T-helper 2 cell treated with Interferon-gamma antibody and Interleukin-4, amounts not matched to agents 5 μg/mL and 100 μg/mL, for 36 hours (primary cell): ENCODE measurements around the gene PRM3.

ENCODE experiments used
- DNase-seq: peaks from one replicate; pipeline ENCODE4 v3.0.0; 2021; ENCODE audit warnings: low spot score
- H3K27ac Mint-ChIP-seq: one replicate; pipeline ENCODE4 v1.8.0; 2021; ENCODE audit warnings: mild to moderate bottlenecking, mixed read lengths
- H3K27me3 Mint-ChIP-seq: one replicate; pipeline ENCODE4 v1.8.0; 2021; ENCODE audit warnings: low read depth, mixed read lengths
- H3K36me3 Mint-ChIP-seq: one replicate; pipeline ENCODE4 v1.8.0; 2021; ENCODE audit warnings: low read depth, mixed read lengths
- H3K4me1 Mint-ChIP-seq: one replicate; pipeline ENCODE4 v1.8.0; 2021; ENCODE audit warnings: low read depth, mixed read lengths
- H3K4me3 Mint-ChIP-seq: one replicate; pipeline ENCODE4 v1.8.0; 2022; ENCODE audit warnings: mild to moderate bottlenecking, moderate library complexity, mixed read lengths
- H3K9me3 Mint-ChIP-seq: one replicate; pipeline ENCODE4 v1.8.0; 2021; ENCODE audit warnings: mixed read lengths

Gene PRM3

DNA sequence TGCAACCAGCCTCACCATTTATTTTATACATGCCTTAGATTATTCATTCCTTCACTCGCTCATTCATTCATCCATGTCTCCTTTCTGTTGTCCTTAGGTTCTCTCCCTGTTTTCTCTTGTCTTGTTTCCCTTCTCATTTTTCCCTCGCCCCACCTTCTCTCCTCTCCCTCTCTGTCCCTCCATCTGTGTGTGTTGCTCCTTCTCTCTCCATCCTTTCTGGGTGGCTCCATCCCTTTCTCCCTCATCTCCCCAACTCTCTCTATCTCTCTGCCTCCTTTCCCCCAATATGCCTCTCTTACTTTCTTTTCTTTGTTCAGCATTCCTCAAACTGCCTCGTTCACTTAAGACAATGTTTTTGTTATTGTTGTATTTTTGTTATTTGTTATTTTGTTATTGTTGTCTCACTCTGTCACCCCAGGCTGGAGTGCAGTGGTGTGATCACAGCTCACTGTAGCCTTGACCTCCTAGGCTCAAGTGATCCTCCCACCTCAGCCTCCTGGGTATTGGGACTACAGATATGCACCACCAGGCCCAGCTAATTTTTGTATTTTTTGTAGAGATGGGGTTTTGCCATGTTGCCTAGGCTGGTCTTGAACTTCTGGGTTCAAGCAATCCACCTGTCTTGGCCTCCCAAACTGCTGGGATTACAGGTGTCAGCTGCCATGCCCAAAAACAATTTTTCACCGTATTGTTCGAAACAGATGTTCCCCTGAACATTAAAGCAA, 31.8 kb downstream of the PRM3 start:
- no peaks in the 10 kb centered on the region for H3K9me3 Mint-ChIP-seq
- no peaks in the 10 kb centered on the region for H3K27me3 Mint-ChIP-seq
- peaks cover 3% of the 10 kb centered on the region for H3K36me3 Mint-ChIP-seq

DNA sequence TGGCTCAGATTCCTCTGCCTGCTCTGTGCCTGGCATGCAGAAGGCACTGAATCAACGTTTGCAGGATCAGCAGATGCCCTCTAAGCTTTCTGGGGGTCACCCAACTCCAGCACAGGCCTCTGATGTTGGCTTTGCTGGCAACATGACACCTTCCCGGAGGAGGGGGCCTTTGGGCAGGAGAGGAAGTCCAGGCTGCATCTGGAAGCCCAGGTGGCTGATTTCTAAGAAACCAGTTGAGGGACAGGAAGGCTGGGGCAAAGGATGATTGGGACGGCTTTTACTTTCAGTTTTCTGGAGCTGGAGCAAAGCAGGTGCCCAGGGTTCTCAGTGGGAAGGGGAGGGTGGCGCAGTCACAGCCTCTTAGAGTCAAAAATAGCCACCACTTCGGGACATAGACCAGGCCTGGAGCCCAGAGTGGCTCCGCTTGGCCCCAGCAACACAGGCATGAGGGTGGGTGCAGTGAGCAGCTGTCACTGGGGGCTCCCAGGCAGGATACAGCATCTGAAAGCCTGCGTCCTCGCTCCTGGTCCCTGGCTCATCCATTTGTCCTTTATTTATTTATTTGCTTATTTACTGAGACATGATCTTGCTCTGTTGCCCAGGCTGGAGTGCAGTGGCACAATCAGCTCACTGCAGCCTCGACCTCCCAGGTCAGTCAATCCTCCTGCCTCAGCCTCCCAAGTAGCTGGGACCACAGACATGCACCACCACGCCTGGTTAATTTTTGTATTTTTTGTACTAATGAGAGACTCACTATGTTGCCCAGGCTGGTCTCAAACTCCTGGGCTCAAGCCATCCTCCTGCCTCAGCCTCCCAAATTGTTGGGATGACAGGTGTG, 32.6 kb downstream of the PRM3 start:
- DNase-seq: no peak
- peak overlapping the region; percentile 82 for H3K27ac Mint-ChIP-seq

More for the DNA sequence above, 31.8 kb downstream of the PRM3 start:
- no peak for DNase-seq
- H3K27ac Mint-ChIP-seq: no peak overlapping the region
- peaks cover 26% of the 10 kb centered on the region for H3K4me1 Mint-ChIP-seq
- H3K4me3 Mint-ChIP-seq: no peak overlapping the region

DNA sequence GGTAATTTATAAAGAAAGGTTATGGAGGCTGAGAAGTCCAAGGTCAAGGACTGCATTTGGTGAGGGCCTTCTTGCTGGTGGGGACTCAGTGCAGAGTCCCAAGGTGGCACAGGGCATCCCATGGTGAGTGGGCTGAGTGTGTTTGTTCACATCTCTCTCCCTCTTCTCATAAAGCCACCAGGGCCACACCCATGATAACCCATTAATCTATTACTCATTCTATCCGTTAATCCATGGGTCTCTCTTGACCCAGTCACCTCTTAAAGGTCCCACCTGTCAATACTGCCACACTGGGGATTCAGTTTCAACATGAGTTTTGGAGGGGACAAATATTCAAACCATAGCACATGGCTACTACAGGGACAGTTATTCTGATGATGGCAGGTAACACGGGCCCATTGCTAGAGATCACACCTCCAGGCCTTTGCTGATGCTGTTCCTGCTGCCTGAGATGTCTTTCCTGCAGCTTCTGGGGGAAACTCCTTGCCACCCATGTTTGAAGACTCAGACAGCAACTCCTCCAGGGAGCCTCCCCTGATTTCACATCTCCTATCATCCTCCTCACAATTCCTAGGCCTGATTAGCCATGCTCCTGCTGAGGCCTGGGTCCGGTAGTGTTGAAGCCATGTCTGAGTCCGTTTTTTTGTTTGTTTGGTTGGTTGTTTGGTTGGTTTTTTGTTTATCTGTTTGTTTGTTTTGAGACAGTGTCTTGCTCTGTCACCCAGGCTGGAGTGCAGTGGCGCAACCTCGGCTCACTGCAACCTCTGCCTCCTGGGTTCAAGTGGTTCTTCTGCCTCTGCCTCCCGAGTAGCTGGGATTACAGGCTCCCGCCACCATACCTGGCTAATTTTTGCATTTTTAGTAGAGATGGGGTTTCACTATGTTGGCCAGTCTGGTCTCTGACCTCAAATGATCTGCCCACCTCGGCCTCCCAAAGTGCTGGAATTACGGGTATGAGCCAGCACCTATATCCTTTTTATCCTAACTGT, 33.5 kb downstream of the PRM3 start:
- Mint-ChIP-seq H3K27ac (peak overlapping the region; percentile 82), H3K27me3 (no peaks in the 10 kb centered on the region), H3K36me3 (no peaks in the 10 kb centered on the region), H3K4me3 (peak overlapping the region; percentile 60), H3K4me1 (peaks cover 24% of the 10 kb centered on the region), H3K9me3 (no peaks in the 10 kb centered on the region)
- DNase-seq: no peak

More for the DNA sequence above, 32.6 kb downstream of the PRM3 start:
- H3K27me3 Mint-ChIP-seq: no peaks in the 10 kb centered on the region
- H3K9me3 Mint-ChIP-seq: no peaks in the 10 kb centered on the region
- peak overlapping the region; percentile 60 for H3K4me3 Mint-ChIP-seq
- peaks cover 3% of the 10 kb centered on the region for H3K36me3 Mint-ChIP-seq
- H3K4me1 Mint-ChIP-seq: peaks cover 24% of the 10 kb centered on the region

DNA sequence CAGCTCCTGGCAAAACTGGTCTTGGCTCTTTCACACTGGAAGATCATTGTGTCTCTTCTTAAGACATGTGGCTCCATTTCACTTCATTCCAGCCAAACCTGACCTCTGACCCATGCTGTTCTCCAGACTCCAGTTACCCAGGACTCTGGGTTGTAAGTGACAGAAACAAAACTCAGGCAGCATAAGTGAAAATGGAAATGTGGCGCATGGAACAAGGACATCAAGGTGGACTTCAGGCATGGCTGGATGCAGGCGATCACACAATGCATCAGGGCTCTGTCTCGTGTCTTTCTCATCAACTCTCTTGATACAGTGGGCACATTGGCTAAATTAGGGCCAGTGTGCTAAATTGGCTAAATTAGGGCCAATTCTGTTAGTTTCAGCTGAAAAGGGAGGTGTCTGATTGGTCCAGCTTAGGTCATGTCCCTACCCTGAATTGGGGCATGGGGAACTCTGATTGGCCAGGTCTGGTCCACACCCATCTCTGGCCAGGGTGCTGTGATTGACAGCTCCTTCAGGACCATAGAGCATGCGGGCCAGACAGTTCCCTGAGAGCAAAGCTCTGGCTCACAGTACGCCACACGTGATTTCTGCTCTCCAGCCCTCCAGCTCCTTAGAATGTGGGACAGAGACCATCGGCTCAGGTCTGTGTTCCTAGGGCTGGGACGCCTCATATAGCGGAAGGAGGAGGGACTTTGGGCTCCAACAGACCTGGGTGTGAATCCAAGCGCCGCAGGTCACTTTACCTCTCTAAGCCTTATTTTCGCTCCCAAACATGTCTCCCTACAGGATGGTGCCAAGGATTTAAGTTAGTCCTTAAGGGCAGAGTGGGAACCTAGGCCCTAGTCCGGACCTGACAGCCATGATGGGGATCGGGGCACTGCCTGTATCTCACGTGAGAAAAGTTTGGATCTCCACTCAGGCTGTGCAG, 34.9 kb downstream of the PRM3 start:
- Mint-ChIP-seq H3K4me1 (peaks cover 34% of the 10 kb centered on the region), H3K27ac (peak overlapping the region; percentile 27), H3K4me3 (no peak overlapping the region), H3K27me3 (no peaks in the 10 kb centered on the region), H3K36me3 (no peaks in the 10 kb centered on the region), H3K9me3 (no peaks in the 10 kb centered on the region)
- DNase-seq: no peak

DNA sequence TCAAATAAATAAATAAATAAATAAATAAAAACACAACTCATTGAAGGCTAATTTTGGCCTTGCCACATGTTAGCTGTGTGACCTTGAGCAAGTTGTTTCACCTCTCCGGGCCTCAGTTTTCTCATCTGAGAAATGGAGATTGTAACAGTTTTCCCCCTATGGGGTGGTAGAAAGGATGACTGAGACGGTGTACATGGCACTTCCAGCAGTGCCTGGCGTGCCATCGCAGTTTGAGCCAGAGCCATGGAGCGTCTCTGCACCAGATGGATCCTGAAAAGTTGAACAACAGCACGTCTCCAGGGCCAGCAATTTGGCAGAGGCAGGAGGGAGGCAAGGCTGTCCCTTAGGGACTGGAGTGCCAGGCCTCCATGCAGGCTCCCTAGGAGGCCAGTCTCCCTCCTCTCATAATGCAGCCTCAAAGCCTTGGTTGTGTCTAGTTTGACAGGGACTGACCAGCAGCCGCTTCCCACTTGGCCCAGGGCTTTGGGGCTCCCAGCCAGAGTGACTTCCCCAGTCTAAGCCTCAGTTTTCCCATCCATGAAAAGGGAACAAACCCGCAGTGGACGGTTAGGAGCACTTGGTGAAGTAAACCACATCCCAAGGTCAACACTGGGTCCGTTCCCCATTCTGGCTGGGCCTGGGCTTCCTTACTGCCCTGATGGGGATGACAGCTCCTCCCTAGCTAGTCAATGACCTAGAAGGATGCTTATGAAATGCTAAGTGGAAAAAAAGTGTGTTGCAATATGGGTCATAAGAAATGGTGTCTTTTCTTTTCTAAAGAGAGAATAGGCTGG, 36.8 kb downstream of the PRM3 start:
- DNase-seq: no peak
- Mint-ChIP-seq H3K27me3 (no peaks in the 10 kb centered on the region), H3K4me1 (peaks cover 50% of the 10 kb centered on the region), H3K36me3 (no peaks in the 10 kb centered on the region), H3K27ac (peak overlapping the region; percentile 64), H3K4me3 (no peak overlapping the region), H3K9me3 (no peaks in the 10 kb centered on the region)

DNA sequence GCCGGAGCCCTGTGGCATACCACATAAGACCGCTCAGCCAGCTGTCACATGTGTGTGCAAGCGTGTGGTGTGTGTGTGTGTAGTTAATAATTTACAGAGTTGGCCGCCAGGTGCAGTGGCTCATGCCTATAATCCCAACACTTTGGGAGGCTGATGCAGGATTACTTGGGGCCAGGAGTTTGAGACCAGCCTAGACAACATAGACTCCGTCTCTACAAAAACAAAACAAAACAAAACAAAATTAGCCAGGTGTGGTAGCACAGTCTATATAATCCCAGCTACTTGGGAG, 37.8 kb downstream of the PRM3 start:
- no peak for DNase-seq
- peak overlapping the region; percentile 75 for H3K27ac Mint-ChIP-seq
- no peaks in the 10 kb centered on the region for H3K9me3 Mint-ChIP-seq
- H3K4me3 Mint-ChIP-seq: no peak overlapping the region
- no peaks in the 10 kb centered on the region for H3K36me3 Mint-ChIP-seq
- no peaks in the 10 kb centered on the region for H3K27me3 Mint-ChIP-seq
- peaks cover 59% of the 10 kb centered on the region for H3K4me1 Mint-ChIP-seq

DNA sequence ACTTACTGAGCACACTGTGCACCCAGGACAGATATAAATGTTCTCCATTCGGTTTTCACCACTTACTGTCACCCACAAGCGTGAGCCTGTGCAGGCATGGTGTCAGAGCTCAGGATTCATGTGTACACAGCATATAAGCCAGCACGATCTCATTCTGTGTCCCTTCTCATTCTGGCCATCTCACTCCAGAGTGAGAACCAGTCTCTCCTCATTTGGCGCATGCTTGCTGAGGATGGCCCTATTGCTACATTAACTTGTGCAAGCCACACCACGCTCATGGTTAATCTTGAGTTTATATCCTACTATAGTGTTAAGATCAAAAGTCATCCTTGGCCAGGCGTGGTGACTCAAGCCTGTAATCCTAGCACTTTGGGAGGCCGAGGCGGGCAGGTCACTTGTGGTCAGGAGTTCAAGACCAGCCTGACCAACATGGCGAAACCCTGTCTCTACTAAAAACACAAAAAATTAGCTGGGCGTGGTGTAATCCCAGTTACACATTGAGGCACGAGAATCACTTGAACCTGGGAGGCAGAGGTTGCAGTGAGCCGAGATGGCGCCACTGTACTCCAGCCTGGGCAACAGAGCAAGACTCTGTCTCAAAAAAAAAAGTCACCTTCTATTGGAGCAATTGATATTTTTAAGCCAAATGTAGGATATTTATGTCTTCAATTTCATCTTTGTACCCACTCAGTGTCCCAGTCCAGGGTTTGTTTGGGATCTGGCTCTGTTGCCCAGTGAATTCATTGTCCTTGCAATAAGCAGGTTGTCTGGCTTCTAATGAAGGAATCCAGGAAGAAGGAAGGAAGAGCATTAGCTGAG, 38.3 kb downstream of the PRM3 start:
- peak overlapping the region; percentile 75 for H3K27ac Mint-ChIP-seq

DNA sequence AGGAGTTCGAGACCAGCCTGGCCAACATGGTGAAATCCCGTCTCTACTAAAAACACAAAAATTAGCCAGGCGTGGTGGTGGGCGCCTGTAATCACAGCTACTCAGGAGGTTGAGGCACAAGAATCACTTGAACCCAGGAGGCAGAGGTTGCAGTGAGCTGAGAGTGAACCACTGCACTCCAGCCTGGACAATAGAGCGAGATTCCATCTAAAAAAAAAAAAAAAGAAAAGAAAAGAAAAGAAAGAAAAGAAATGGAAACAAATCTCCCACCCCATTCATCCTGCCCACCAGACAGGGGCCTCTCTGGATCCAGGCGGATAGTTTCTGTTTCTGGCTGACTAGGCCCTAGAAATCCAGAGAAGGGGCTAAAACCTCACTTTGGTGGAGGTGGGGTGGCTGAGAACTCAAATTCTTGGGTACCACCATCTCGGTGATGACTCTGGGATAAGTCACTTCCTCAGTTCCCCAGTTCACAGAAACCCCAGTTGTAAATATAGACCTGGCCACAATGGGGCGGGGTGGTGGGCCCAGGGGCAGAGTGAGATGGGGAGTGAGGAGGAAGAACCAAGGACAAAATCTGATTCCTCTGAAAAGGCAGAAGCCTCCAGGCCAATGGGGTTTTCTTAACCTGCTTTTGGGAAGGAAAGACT, 39.6 kb downstream of the PRM3 start:
- peak; percentile 87 for DNase-seq
- Mint-ChIP-seq H3K4me3 (peak overlapping the region; percentile 83), H3K36me3 (no peaks in the 10 kb centered on the region), H3K27ac (peak overlapping the region; percentile 97), H3K4me1 (peaks cover 73% of the 10 kb centered on the region), H3K27me3 (no peaks in the 10 kb centered on the region), H3K9me3 (no peaks in the 10 kb centered on the region)

More for the DNA sequence above, 38.3 kb downstream of the PRM3 start:
- Mint-ChIP-seq H3K36me3 (no peaks in the 10 kb centered on the region), H3K9me3 (no peaks in the 10 kb centered on the region), H3K4me1 (peaks cover 60% of the 10 kb centered on the region), H3K4me3 (peak overlapping the region; percentile 33), H3K27me3 (no peaks in the 10 kb centered on the region)
- no peak for DNase-seq

DNA sequence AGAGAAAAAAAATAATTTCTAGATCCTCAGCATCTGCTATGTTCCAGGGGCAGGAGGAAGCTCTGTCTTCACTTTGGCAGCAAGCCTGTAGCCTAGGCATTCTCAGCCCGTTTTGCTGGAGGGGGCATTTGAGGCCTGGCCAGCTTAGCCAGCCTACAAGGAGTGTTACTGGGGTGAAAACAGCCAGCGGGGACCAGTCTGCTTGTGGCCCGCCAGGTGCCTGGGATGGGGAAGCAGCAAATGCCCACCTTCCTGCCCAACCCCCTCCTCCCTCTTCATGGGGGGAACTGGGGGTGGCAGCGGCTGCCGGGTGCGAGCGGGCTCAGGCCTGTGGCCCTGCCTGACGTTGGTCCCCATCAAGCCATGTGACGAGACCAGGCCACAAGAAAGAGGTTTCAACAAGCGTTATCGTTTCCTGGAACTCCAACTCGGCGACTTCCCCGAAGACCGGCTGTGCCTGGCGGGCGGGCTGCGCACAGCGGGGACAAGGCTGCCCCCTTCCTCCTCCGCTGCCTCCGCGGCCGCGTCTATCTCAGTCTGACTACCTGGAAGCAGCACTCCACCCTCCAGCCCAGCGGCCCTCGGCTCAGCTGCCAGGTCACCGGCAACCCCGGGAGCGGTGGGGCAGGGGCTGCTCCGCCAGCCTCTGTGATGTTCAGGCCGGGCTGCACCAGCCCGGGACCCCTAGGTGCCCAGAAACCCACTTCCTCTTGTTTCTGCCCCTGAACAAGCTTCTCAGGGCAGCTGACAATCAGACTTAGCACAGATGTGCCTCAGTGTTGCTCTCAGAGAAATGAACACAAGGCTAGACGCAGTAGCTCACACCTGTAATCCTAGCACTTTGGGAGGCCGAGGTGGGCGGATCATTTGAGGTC, 40.3 kb downstream of the PRM3 start:
- H3K27me3 Mint-ChIP-seq: no peaks in the 10 kb centered on the region
- peaks cover 77% of the 10 kb centered on the region for H3K4me1 Mint-ChIP-seq
- H3K4me3 Mint-ChIP-seq: peak overlapping the region; percentile 83
- peak overlapping the region; percentile 97 for H3K27ac Mint-ChIP-seq
- H3K9me3 Mint-ChIP-seq: no peaks in the 10 kb centered on the region
- H3K36me3 Mint-ChIP-seq: no peaks in the 10 kb centered on the region
- DNase-seq: peak; percentile 95

DNA sequence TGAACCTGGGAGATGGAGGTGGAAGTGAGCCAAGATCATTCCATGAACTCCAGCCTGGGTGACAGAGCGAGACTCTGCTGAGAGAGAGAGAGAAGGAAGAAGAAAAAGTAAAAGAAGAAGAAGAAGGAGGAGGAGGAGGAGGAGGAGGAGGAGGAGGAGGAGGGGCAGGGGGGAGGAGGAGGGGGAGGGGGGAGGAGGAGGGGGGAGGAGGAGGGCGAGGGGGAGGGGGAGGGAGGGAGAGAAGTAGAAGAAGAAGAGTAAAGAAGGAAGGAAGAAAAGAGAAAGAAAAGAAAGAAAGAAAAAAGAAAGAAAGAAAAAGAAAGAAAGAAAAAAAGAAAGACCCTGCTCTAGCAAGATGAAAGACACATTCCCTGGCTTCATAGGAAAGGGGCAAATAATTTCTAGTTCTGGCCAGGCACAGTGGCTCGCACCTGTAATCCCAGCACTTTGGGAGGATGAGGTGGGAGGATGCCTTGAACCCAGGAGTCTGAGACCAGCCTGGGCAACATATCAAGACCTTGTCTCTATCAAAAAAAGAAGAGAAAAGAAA, 41.1 kb downstream of the PRM3 start:
- H3K4me3 Mint-ChIP-seq: peak overlapping the region; percentile 83
- peaks cover 79% of the 10 kb centered on the region for H3K4me1 Mint-ChIP-seq
- no peaks in the 10 kb centered on the region for H3K36me3 Mint-ChIP-seq
- peak overlapping the region; percentile 97 for H3K27ac Mint-ChIP-seq
- H3K9me3 Mint-ChIP-seq: no peaks in the 10 kb centered on the region
- no peak for DNase-seq
- H3K27me3 Mint-ChIP-seq: no peaks in the 10 kb centered on the region
